ENCODE results near the gene MCC. TPM values are rescaled to one million over a fixed set of nuclear protein-coding genes. Genes with fewer than 3 reads are reported as not detected.

MCC gene
- polyA plus RNA-seq, 1 donor: 33.2 TPM

DNA sequence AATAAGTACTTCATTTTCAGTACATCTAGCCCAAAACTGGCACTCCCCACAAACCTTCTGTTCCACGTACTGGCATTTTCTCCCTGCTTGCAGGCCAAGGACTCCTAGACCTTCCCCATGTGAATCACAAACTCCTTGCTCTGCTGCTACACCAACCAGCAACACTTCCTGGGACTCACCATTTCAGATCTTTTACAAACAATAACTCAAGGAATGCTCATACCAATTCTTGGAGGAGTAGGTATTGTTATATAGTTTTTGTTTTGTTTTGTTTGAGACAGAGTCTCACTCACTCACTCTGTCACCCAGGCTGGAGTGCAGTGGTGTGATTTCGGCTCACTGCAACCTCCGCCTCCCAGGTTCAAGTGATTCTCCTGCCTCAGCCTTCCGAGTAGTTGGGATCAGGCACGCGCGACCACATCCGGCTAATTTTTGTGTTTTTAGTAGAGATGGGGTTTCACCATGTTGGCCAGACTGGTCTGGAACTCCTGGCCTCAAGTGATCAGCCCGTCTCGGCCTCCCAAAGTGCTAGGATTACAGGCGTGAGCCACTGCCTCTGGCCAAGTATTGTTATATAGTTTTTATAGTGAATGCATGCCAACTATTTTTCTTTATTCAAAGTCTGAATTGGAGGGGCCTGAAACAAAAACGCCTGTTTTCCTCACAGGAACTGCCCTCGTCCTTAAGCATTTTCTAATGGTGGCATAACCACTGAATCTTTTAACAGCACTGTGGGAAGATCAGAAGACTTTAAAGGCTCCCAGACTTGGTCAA is 264.2 kb downstream of the MCC start:
- DNase-seq: no peak

DNA sequence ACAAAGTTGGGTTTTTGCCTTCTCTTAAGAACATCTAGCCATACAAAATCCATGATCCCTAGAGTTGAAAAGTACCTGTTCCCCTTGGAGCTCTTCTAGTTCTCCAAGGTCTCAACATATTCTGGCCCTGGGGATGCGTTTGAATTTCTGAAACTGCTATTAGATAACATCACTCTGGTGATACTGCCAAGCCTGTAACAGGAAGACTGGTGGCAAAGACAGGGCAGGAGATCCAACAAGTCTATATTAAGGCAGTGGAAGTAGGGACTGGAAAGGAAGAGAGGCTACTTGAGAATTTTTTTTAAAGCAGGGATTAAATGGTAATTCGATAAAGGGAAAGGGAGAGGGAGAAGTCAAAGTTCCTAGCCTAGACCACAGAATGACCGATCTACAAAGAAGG is 264.9 kb downstream of the MCC start:
- no peak for DNase-seq

DNA sequence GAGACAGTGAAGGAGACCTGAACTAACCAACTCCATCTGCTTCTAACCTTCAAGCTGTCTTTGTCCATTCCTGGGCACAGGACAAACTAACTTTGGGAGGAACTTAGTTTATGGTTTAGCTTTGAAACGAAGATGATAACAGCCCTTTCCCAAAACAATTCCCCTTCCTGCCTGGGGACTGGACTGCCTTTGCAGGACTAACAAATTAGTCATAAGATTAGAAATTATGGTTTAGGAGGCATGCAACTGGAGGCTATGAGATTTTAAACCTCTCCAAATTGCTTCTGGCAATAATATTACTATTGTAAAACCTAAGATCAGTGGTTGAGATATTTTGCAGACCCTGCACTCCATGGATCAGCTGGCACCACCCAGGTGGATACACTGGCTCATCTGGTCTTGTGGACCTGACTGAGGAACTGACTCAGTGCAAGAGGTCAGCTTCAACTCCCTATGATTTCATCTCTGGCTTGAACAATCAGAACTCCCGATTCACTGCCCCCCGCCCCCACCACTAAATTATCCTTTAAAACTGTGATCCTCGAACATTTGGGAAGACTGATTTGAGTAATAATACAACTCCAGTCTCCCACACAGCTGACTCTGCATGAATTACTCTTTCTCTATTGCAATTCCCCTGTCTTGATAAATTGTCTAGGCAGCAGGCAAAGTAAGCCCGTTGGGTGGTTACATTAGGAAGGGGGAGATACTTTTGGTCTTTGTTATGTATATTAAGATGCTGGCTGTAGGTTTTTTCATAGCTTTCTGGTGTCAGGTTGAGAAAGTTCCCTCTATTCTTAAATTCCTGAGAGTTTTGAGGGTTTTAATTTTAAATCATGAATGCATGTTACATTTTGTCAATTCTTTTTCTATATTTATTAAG is 266.7 kb downstream of the MCC start:
- no peak for DNase-seq

DNA sequence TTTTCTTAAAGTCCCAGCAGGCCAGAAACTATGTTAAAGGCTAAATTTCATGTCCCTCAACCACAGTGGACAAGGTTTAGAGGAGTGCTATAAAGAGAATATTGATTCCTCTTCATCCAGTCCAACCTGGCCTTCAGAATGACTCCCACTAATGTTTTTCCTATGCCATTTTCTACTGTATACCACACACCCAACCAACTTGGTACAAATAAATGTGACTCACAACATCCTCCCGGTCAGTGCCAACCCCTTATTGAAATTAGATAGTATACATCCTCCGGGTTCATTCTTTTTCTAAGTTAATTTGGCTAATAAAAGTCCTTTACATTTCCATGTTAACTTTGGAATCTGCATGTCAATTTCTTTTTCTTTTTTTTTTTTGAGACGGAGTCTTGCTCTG is 268.6 kb downstream of the MCC start:
- DNase-seq: no peak

DNA sequence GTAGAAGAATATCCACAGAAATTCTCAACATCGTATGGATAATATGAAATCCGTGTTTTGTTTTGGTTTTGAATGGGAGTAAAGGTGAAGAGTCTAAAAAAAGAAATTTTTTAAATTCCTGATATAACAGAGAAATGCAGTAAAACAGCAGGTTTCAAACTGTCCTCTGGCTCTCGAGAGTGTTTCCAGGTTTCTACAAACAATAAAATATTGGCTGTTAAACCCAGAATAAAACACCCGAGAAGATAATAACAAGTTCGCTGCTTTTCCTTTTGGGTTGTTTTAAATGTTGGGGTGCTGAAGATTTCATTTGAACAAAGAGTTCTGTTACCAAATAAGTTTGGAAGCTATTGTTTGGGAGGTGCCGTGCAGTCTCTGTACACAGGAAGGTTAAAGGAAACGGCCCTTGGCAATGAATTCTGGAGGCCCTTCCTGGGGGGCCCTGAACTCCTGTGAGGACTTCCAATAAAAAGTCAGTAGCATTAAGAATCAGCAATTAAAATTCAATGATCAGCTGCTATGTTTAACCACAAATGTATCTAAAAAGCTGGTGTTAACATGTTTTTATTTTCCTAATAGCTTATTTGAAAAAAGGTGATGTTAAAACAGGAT is 269.2 kb downstream of the MCC start:
- no peak for DNase-seq

DNA sequence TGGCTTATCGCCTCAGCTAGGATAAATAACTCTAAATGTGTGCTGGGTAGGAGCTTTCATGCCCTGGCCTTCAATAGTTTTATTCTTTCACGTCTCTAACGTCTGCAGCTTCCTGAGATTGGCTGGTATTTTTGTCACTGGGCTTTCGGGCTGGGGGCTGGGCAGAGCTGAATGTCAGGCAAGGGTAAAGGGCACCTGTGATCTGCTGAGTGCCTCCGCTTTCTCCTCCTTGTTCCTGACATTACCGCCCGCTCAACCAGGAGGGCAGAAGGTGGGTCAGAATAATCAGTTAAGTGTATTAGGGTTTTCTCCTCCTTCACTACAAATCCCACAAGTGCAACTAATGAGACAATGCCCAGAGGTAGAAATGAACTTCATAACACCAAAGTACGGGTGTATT is 270.1 kb downstream of the MCC start:
- DNase-seq: no peak

DNA sequence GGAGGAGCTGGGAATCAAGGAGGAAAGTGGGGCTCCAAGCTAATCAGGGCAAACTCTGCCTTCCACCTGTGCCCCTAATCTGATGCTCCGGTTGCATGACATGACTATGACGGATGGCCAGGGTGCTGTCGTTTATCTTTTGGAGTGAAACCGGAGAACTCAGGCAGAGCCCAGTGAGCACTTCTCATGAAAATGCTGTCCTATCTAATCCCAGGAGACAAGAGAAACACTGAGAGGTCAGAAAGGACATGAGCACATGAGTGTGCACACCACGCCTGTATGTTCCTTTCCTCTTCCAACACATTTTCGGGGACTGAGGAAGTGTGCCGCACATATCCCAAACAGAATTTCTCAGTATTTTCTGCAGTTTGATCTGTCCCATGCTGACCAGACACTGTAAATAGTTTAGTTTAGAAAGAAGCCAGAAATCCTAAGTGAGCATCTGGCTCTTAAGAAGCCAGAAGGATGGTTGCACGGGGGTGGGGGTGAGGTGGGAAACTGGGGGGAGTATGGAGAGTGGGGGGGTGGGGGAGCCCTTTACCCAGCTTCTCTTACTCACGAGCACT is 270.6 kb downstream of the MCC start:
- DNase-seq: no peak

DNA sequence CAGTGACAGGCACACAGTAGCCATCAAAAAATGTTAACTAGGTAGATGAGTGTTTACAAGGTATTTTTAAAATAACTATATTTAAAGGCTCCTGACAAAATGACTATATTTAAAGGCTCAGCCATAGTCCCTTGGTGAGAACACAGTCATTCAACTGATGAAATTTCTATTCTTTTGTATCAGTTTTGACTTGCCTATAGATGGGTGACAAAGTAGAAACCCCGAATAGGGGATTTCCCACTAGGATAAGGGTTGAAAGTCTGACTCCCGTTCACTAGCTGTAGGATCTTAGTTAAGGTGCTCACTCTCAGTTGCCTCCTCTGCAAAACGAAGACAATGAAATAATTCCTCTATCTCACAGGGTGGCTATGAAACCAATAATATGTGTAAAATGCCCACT is 271.7 kb downstream of the MCC start:
- DNase-seq: no peak

DNA sequence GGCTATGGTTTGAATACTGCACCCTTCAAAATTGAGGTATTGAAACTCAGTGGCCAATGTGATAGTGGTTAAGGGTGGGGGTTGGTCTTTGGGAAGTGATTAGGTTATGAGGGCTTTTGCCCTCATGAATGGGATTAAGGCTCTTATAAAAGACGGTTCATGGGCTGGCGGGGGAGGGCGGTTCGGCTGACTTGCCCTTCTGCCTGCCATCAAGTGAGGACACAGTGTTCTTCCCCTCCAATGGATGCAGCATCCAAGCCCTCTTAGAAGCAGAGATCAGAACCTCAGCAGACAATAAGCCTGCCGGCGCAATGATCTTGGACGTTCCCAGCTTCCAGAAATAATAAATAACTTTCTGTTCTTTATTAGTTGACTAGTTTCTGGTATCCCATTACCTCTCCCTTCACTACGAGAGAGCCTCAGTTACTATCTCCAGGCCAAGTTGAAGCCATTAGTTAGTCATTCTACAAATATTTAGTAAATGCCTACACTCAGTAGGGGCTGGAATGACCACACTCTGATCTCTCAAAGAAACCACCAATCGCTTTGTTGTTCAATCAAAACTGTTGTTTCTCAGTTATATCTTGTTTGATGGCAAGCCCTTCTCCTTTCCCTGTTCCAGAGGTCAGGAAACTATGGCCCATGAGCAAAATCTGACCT is 272.7 kb downstream of the MCC start:
- no peak for DNase-seq

DNA sequence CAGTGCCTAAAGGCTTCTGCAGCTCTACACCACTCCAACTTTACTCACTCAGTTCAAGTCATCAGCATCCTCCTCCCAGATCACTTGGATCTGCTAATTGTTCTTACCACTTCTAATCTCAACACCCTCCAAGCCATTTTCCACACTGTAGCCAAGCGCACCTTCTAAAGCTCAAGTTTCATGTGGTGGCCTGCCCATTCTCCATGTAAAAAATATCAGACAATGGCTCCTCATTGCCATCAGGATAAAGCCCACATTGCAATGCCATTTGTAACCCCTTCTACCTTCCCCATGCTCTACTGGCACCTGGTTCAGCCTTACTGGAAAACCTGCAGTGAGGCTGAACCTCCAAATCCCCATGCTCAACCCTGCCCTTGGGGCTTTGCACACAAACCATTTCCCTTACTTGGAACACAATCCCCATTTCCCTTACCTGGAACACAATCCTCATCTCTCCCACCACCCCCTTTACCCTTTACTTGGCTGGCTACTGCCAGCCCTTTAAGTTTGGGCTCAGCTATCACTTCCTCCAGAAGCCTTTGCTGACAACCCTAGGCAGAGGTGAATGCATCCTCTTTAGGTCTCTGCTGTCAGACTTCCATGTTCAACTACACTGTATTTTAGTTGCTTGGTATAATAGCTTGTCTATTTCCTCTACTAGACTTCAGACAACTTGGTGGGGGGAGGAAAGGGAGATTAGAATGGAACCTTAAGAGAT is 273.5 kb downstream of the MCC start:
- no peak for DNase-seq

DNA sequence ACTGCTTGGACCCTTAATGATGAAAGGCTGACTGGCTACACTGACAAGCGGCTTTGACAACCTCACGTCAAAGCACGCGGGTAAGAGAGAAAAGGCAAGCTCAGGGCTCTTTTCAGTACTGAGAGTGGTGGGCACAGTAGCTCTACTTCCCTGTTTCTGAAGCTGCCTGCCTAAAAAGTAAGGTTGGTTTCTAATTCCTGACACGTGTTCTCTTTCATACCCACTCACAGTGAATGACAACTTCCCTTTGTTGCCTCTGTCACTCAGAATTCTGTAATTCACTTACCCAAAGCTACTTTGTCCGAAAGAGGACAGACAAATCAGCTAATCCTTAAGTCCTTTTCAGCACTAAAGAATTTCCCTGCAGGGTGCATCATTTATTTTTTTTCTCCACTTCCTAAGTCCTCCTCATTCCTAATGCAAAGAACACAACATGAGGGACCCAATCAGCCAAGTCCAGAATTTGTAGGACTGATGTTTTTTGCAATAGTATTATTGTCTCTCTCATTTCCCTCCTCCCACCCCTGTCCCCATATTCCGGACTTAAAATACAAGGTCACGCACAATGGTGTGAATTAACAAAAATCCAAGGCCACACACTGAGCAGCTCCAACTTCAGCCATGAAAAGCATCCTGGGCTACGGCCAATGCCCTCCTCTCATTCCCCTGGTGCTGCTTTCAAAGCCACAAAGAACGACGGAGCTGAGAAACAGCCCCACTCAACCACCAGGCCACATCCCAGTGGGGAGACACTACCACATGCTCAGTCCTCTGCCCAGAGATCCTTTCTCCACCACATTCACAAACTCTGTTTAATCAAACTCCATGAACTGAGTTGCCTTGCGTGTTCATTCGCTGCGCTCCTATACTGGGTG is 274.5 kb downstream of the MCC start:
- no peak for DNase-seq

DNA sequence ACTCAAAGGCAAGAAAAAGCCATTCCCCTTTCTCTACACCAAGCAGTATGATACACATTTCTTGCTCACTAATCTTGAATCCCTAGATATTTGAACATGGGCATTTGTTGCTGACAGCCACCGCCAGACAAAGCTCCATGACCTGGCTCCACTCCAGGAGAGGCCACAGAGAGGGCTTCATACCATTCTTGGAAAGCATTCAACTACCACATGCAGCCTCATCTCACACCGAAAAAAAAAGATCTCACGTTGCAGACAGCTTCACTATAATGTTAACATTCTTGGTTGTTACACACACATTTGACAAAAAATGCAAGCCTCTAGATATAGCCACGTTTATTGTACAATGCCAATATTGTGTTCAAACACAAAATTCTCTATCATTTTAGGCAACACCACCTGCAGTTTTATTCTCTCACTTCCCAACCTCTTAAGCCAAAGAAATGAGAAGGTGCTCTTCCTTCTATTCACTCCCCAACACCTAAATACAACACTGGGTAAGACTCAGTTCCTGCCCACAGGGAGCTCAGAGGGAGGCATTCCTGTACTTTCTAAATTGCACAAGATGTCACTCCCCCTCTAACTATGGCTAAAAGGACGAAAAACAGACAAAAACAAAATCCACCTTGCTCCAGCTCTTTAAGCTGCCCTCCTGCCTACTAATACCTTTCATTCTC is 275.9 kb downstream of the MCC start:
- peak; percentile 48 for DNase-seq

DNA sequence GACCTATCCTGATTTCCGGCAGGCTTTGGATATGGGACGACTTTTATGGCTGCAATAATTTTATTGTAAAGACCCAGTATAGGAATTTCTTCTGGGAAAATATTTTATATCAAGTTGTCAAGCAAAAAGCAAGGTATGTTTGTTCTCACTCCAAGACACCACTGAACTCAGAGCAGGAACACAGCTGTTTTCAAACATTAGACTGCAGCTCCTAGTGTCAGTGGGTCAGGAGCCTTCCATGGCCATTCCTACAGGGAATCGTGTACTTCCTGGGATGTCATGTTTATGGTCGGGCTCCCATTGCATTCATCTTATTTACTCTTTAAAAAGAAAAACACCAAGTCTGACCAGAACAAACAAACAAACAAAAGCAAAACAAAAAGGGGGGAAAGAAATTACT is 278.8 kb downstream of the MCC start:
- DNase-seq: no peak

DNA sequence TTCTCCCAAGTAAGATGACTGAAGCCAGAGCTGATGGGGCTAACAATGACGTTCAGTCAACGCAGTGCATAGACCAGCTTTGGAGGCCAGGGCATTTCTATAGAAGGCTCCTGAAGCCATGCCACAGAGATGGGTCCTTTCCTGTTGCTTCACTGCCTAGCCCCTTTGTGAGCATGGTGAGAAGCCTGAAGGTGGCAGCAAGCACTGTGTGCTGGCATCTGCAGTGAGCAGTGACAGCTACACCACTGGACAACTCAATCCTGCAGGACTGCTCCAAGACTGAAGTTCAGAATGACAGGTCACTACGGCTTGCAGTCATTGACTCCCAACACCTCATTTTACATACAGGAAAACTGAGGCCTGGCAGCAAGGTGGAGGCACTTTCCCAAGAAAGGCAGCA is 282.4 kb downstream of the MCC start:
- no peak for DNase-seq

DNA sequence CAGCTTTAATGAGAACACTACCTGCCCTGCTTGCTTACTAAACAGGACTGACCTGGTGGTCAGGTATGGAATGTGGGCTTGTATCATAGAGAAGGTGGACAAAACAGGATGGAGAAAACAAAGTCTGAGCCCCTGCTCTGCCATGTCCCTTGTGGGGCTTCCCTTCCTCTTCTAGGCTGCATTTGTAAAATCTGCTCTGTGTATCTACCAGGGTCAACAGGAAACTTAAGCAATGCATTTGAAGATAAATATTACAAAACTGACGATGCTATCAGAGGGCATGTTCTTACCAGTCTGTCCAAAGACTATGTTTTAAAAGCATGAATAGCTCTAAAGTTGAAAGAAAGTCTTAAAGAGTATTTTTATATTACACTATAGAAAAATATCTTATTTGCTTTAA is 282.9 kb downstream of the MCC start:
- no peak for DNase-seq

DNA sequence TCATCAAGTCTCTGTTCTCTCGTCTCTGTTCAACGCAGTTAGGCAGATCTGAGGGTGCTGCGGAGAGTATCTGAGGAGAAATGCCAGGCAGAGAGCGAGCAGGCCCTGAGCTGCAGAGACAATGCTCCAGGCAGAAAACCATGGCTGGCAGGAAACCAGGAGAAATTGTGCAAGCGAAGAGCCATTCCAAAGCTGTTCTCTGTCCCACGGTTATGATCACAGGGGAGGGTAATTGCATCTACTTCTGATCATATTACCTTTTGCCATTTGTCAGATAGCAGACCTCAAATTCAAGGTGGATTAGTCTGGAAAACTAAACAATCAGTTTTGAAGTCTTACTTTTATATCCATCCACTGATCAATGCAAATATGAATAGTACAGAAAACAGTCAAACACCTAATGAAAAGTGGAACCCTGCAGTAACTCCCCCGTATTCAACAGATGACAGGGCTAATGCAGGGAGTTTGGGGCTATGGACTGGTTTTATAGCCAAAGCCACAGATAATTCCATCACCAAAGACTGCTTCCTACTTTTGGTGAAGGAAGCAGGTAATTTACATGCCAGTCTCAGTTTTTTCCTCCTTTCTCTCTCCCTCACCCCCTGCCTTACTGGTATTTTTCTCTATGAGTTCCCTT is 283.6 kb downstream of the MCC start:
- no peak for DNase-seq

DNA sequence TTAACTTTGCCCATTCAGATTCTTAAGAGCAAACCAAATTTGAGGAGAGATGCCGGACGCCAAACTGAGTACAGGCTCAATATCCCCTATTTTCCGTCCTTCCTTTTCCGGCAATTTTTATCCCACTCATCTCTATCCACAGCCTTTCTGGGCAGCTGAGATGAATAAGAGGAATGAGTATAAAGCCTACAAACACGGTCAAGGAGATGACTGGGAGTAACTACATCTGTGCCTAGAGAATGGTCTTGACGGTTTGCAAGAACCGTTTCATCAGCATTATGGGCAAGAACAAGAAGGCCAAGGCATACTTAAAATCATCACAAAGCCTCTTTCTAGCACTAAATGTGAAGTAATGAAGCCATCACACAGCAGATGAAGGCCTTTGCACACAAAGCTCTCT is 284.3 kb downstream of the MCC start:
- DNase-seq: no peak

DNA sequence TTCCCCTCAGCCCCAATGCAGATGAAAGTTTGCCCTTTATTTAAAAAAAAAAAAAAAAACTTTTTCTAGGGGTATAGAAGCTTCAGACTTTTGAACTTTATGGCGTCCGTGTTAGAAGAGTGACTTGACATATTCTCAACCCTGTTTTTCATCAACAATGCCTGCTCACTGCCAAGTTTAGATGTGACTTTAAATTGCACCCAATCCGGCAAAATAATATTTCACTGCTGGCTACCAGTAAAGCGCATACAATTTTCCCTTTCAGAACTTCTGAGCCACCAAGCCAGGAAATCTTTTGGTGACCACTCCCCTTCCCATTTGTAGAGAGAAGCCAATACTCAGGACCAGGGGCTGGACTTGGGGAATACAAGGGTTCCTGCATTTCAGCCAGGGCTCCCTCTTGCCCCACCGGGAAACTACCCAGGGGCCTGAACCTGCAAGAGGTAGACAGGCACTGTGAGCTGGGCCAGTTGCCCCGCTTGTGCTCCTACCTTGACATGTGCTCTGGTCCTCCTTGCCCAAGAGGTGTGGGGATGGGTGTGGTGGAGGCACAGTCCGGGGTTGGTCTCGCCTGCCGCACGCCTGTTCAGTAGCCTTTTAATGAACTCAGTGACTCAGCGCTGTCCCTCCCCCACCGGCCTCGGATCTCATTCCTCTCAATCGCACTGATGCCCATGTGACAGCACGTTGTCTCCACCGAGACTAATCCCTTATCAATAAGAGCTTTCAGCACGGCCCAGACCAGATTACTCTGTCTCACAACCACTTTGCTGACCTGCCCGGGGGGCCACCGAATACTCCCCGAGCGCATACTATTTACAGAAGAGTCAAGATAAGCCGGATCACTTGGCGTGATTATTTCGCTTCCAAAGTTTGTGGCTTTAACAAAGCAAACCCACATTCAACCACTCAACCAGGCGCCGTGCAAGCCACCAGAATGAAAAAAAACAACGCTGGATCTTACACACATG is 285.2 kb downstream of the MCC start:
- DNase-seq: no peak

Measured in left kidney (tissue), 2 donors.